Measurements from ENCODE around the gene BPI. TPM values are rescaled to one million over a fixed set of nuclear protein-coding genes. Genes with fewer than 3 reads are reported as not detected.

The BPI gene
- total RNA-seq, 1 experiment from 2014 or later: not detected

- no peak overlapping the region for H3K4me2 ChIP-seq (ENCODE audit: insufficient read depth, insufficient read length, low read length)
- Mint-ChIP-seq H3K27me3 (ENCODE audit: low read depth) (peaks cover 14% of the 10 kb centered on the region), H3K4me1 (peaks cover 4 to 11% of the 10 kb centered on the region in 2 experiments), H3K9me3 (no peaks in the 10 kb centered on the region), H3K27ac (no peak overlapping the region), H3K36me3 (ENCODE audit: insufficient read depth in 1 of 3, low read depth in 3 of 3) (no peaks in the 10 kb centered on the region), H3K4me3 (no peak overlapping the region)
- H4K5ac ChIP-seq (ENCODE audit: insufficient read length, low read depth, low read length): no peak overlapping the region
- H3K27ac ChIP-seq (ENCODE audit: insufficient read length, low read depth, low read length): no peak overlapping the region
- no peak for DNase-seq
- no peak overlapping the region for H4K91ac ChIP-seq (ENCODE audit: insufficient read length, low read depth, low read length)
- no peaks in the 10 kb centered on the region for H3K79me2 ChIP-seq (ENCODE audit: insufficient read depth, low read length)
- H2BK15ac ChIP-seq (ENCODE audit: low read depth, low read length): no peak overlapping the region
- no peak overlapping the region for H2BK120ac ChIP-seq (ENCODE audit: low read depth, low read length, poor library complexity, severe bottlenecking)
- no peak overlapping the region for H2AFZ ChIP-seq (ENCODE audit: low read length)
- no peaks in the 10 kb centered on the region for H3K4me1 ChIP-seq (ENCODE audit: insufficient read depth, low read length)
- H3K9me3 ChIP-seq (ENCODE audit: control insufficient read depth, low read depth, low read length): no peaks in the 10 kb centered on the region
- no peaks in the 10 kb centered on the region for H4K20me1 ChIP-seq (ENCODE audit: control insufficient read depth, insufficient read depth, insufficient read length)
- no peak overlapping the region for H3K9ac ChIP-seq (ENCODE audit: extremely low read depth, insufficient read length, low read length)
- no peak overlapping the region for H2BK12ac ChIP-seq (ENCODE audit: insufficient read length, low read depth, low read length)
- no peaks in the 10 kb centered on the region for H3K27me3 ChIP-seq (ENCODE audit: insufficient read depth, low read length)
- no peak overlapping the region for H2AK5ac ChIP-seq (ENCODE audit: insufficient read length, low read length)
- no peak overlapping the region for H3K4ac ChIP-seq (ENCODE audit: low read depth, low read length)
- H3T11ph ChIP-seq (ENCODE audit: low read length): no peak overlapping the region
- no peaks in the 10 kb centered on the region for H3K23me2 ChIP-seq (ENCODE audit: insufficient read length, low read depth, low read length, poor library complexity, severe bottlenecking)
- H3K56ac ChIP-seq (ENCODE audit: insufficient read length, low read depth, low read length): no peak overlapping the region
- H3K23ac ChIP-seq (ENCODE audit: insufficient read length, low read depth, low read length): no peak overlapping the region
- WGBS (ENCODE audit: extremely low coverage, insufficient read length, low lambda C conversion rate): no CpG with 5 or more reads among the region's 1 CpG
- H3K79me1 ChIP-seq (ENCODE audit: insufficient read depth, low read depth, low read length, poor library complexity, severe bottlenecking): no peaks in the 10 kb centered on the region
- H2BK20ac ChIP-seq (ENCODE audit: low read depth, low read length, poor library complexity, severe bottlenecking): no peak overlapping the region
- TF ChIP-seq, protein P1, sequence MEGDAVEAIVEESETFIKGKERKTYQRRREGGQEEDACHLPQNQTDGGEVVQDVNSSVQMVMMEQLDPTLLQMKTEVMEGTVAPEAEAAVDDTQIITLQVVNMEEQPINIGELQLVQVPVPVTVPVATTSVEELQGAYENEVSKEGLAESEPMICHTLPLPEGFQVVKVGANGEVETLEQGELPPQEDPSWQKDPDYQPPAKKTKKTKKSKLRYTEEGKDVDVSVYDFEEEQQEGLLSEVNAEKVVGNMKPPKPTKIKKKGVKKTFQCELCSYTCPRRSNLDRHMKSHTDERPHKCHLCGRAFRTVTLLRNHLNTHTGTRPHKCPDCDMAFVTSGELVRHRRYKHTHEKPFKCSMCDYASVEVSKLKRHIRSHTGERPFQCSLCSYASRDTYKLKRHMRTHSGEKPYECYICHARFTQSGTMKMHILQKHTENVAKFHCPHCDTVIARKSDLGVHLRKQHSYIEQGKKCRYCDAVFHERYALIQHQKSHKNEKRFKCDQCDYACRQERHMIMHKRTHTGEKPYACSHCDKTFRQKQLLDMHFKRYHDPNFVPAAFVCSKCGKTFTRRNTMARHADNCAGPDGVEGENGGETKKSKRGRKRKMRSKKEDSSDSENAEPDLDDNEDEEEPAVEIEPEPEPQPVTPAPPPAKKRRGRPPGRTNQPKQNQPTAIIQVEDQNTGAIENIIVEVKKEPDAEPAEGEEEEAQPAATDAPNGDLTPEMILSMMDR (conservative IDR thresholded peaks at IDR 0.05): no peak
- H2BK5ac ChIP-seq (ENCODE audit: insufficient read length, low read length): no peak overlapping the region
- H3K14ac ChIP-seq (ENCODE audit: insufficient read depth, low read length): no peak overlapping the region
- no peak overlapping the region for H4K8ac ChIP-seq (replicated peaks; ENCODE audit: insufficient read length, low read depth, low read length)
- no peak overlapping the region for H3K18ac ChIP-seq (ENCODE audit: insufficient read length, low read depth, low read length)
Measured at GRCh38 chr20:38308447-38308846, 4.5 kb downstream of the BPI start.
